Limb (tissue), 2 donors: ENCODE measurements around the gene SPEF1.

Source experiments
- DNase-seq, 2 donors: peaks; one replicate each; pipeline ENCODE4 v3.0.0-alpha.2; 2016; ENCODE audit errors: extremely low spot score in 2 of 2

Gene SPEF1

GRCh38 chr20:3732327-3733118, 48.7 kb downstream of the SPEF1 start, which contains the start of gene HSPA12B:
TSS of gene HSPA12B (plus strand) at chr20:3732685. CDS start at chr20:3738675, 5,990 bp downstream.
- DNase-seq = peak; percentile 70 to 74

GRCh38 chr20:3731944-3732326, 49.3 kb downstream of the SPEF1 start:
- DNase-seq = no peak

- DNase-seq = no peak
Observed at GRCh38 chr20:3730803-3731672, 50.2 kb downstream of the SPEF1 start.

GRCh38 chr20:3729811-3730540, 51.3 kb downstream of the SPEF1 start:
- DNase-seq = no peak

GRCh38 chr20:3729378-3729777, 51.9 kb downstream of the SPEF1 start:
- no peak for DNase-seq

GRCh38 chr20:3728876-3729275, 52.4 kb downstream of the SPEF1 start:
- no peak for DNase-seq

- no peak for DNase-seq
Observed at GRCh38 chr20:3728354-3728753, 52.9 kb downstream of the SPEF1 start.
